Ishikawa (cell line): ENCODE data around the gene GTF2IRD1.
A peak's percentile ranks its signal among the peaks of the same experiment; 100 is the strongest.

Source experiments
- CEBPB ChIP-seq: IDR thresholded peaks from 2 replicates; pipeline ENCODE4 v1.6.1; 2012
- CREB1 ChIP-seq: IDR thresholded peaks from 2 replicates; pipeline ENCODE4 v1.6.1; 2012; ENCODE audit warnings: low read depth
- EGR1 ChIP-seq: IDR thresholded peaks from 2 replicates; pipeline ENCODE4 v1.6.1; 2012
- EP300 ChIP-seq: IDR thresholded peaks from 2 replicates; pipeline ENCODE4 v1.6.1; 2012; ENCODE audit warnings: borderline replicate concordance
- FOXM1 ChIP-seq: IDR thresholded peaks from 2 replicates; pipeline ENCODE4 v1.6.1; 2012; ENCODE audit warnings: low read depth, borderline replicate concordance
- MAX ChIP-seq: IDR thresholded peaks from 2 replicates; pipeline ENCODE4 v1.6.1; 2012
- NFIC ChIP-seq: IDR thresholded peaks from 2 replicates; pipeline ENCODE4 v1.6.1; 2012
- RAD21 ChIP-seq: IDR thresholded peaks from 2 replicates; pipeline ENCODE4 v1.6.1; 2012; ENCODE audit warnings: low read depth
- REST ChIP-seq: IDR thresholded peaks from 2 replicates; pipeline ENCODE4 v1.6.1; 2012; ENCODE audit warnings: low read depth, mild to moderate bottlenecking
- TAF1 ChIP-seq: IDR thresholded peaks from 2 replicates; pipeline ENCODE4 v1.6.1; 2012; ENCODE audit warnings: low read depth, mild to moderate bottlenecking
- TCF12 ChIP-seq: IDR thresholded peaks from 2 replicates; pipeline ENCODE4 v1.6.1; 2012; ENCODE audit warnings: low read depth
- TEAD4 ChIP-seq: IDR thresholded peaks from 2 replicates; pipeline ENCODE4 v1.6.1; 2012
- YY1 ChIP-seq: IDR thresholded peaks from 2 replicates; pipeline ENCODE4 v1.6.1; 2012; ENCODE audit warnings: low read depth
- ZBTB7A ChIP-seq: IDR thresholded peaks from 2 replicates; pipeline ENCODE4 v1.6.1; 2012; ENCODE audit warnings: low read depth
- TF ChIP-seq, protein P1 (sequence below): IDR thresholded peaks from 2 replicates; pipeline ENCODE4 v1.6.1; 2012

The GTF2IRD1 gene

GRCh38 chr7:74501298-74501697, 47.6 kb downstream of the GTF2IRD1 start:
- TF ChIP-seq REST: no peak
- TF ChIP-seq, protein P1, sequence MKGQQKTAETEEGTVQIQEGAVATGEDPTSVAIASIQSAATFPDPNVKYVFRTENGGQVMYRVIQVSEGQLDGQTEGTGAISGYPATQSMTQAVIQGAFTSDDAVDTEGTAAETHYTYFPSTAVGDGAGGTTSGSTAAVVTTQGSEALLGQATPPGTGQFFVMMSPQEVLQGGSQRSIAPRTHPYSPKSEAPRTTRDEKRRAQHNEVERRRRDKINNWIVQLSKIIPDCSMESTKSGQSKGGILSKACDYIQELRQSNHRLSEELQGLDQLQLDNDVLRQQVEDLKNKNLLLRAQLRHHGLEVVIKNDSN: no peak
- TF ChIP-seq FOXM1: no peak
- no peak for TF ChIP-seq YY1
- no peak for TF ChIP-seq ZBTB7A
- no peak for TF ChIP-seq EGR1
- TF ChIP-seq TEAD4: no peak
- TF ChIP-seq EP300: 0 out of 2 replicates have a peak, but pooled peaks have one; percentile 16
- TF ChIP-seq MAX: no peak
- TF ChIP-seq TCF12: peak; percentile 55
- TF ChIP-seq CREB1: no peak
- no peak for TF ChIP-seq CEBPB
- no peak for TF ChIP-seq RAD21
- peak; percentile 94 for TF ChIP-seq NFIC
- TF ChIP-seq TAF1: no peak

GRCh38 chr7:74502216-74502891, 48.6 kb downstream of the GTF2IRD1 start:
- no peak for TF ChIP-seq CEBPB
- no peak for TF ChIP-seq ZBTB7A
- no peak for TF ChIP-seq NFIC
- no peak for TF ChIP-seq TAF1
- TF ChIP-seq RAD21: no peak
- TF ChIP-seq TEAD4: no peak
- TF ChIP-seq EP300: no peak
- TF ChIP-seq YY1: no peak
- no peak for TF ChIP-seq EGR1
- no peak for TF ChIP-seq FOXM1
- no peak for TF ChIP-seq MAX
- TF ChIP-seq TCF12: no peak
- TF ChIP-seq, protein P1: no peak
- TF ChIP-seq CREB1: no peak
- no peak for TF ChIP-seq REST

DNA sequence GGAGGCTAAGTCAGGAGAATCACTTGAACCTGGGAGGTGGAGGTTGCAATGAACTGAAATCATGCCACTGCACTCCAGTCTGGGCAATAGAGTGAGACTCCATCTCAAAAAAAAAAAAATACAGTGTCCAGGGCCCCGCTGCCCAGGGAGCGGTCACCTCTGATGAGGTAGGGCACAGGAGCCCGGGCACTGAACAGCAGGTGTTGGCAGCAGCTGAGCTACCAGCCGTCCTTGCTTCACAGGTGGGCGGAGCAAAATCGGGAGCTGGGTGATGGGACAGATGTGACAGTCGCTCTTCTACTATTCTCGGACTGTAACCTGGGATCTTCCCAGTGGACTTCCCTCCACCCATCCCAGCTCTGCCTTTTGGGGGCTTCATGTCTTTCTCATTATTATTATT, 49.4 kb downstream of the GTF2IRD1 start:
- TF ChIP-seq TEAD4: no peak

DNA sequence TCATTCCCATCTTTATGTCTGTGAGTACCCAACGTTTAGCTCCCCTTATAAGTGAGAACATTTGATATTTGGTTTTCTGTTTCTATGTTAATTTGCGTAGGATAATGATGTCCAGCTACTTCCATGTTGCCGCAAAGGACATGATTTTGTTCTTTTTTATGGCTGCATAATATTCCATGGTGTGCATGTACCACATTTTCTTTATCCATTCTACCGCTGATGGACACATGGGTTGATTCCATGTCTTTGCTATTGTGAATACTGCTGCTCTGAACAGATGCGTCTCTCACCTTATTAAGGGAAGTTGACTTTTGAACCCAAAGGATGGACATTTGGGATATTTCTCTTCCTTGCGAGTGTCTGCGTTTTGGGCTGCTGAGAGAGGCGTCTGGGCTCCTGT, 50.2 kb downstream of the GTF2IRD1 start:
- TF ChIP-seq RAD21 (no peak), TCF12 (no peak)

DNA sequence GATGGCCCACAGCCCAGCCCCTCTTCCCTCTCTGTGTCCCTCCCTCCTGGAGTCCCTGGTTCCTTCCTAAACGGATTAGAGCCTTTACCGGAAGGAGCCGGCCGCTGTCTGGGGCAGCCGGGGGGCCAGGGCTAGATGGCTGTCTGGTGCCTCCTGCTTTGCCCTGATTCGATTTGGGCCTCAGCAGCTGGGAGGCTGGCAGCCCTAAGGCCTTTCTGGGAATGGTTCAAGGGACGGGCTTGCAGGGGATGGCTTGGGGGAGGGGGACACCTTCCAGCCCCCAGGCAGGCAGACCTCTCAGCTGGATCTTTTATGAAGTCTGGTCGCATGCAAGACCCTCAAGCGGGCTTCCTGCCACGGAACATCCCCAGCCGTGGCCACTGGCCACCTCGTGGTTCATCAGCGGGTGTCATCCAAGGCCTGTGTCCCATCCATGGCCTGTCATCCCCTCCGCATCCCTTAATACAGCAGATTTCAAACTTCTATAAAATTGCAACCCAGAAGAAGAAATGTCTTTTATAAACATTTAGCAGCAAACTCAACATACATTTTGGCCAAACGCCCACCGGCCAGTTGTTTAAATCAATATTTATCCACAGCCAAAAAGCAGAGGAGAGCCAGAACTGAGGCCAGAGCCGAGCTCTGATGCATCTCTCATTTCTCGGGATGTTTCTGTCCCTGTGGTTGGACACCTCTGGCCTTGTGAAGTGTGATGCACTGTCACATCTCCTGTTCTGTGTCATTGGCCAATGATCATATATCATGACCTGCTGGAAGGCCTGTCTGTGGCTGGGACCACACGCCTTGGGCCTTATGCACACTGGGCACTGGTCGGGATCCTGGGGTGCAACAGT, 52.0 kb downstream of the GTF2IRD1 start:
- no peak for TF ChIP-seq TCF12
- TF ChIP-seq TEAD4: no peak
- TF ChIP-seq CREB1: no peak
- TF ChIP-seq REST: no peak
- no peak for TF ChIP-seq NFIC
- TF ChIP-seq MAX: no peak
- TF ChIP-seq CEBPB: no peak
- TF ChIP-seq ZBTB7A: no peak
- no peak for TF ChIP-seq EP300
- no peak for TF ChIP-seq YY1
- no peak for TF ChIP-seq EGR1
- no peak for TF ChIP-seq TAF1
- TF ChIP-seq, protein P1: no peak
- no peak for TF ChIP-seq FOXM1
- TF ChIP-seq RAD21: no peak
